Brain microvascular endothelial cell (primary cell): ENCODE results near the gene CAV2.
A peak's percentile ranks its signal among the peaks of the same experiment; 100 is the strongest.

ENCODE experiments used
- DNase-seq: peaks from one replicate; pipeline ENCODE4 v3.0.0-alpha.2; 2020
- H3K27ac ChIP-seq: fragments of 250-450 bp; sonication (Bioruptor Pico); 2 replicates; pipeline ENCODE4 v1.5.1; 2020; ENCODE audit warnings: mild to moderate bottlenecking, moderate library complexity
- H3K27me3 ChIP-seq: fragments of 250-450 bp; sonication (Bioruptor Pico); replicated peaks from 2 replicates; pipeline ENCODE4 v1.5.1; 2020; ENCODE audit warnings: mild to moderate bottlenecking
- H3K36me3 ChIP-seq: fragments of 250-450 bp; sonication (Bioruptor Pico); replicated peaks from 2 replicates; pipeline ENCODE4 v1.5.1; 2020; ENCODE audit warnings: mild to moderate bottlenecking
- H3K4me3 ChIP-seq: 2 replicates; pipeline ENCODE4 v1.5.1; 2011; ENCODE audit warnings: low read depth, mild to moderate bottlenecking, control low read depth, low read length, moderate library complexity
- in situ Hi-C: cut with HindIII; loops from 2 replicates; pipeline ENCODE4 v1.10.0; 2017; ENCODE audit warnings: low sequenced_read_pairs, low pct_ligation_motif_present
- TF ChIP-seq, protein P1 (sequence below): IDR thresholded peaks from 2 replicates; pipeline ENCODE4 v1.5.1; 2011; ENCODE audit warnings: low read depth, mild to moderate bottlenecking, moderate library complexity, low read length, control low read depth, inconsistent platforms; ENCODE audit errors: missing control alignments

The CAV2 gene

GRCh38 chr7:116525913-116526861, 26.6 kb downstream of the CAV2 start:
- H3K4me3 ChIP-seq, result peak overlapping the region; percentile 86
- H3K36me3 ChIP-seq, result peaks cover 15% of the 10 kb centered on the region
- H3K27me3 ChIP-seq, result no peaks in the 10 kb centered on the region
- DNase-seq, result peak; percentile 77
- H3K27ac ChIP-seq, result peak overlapping the region; percentile 83
- in situ Hi-C loops, result no loop called here
- TF ChIP-seq, protein P1, sequence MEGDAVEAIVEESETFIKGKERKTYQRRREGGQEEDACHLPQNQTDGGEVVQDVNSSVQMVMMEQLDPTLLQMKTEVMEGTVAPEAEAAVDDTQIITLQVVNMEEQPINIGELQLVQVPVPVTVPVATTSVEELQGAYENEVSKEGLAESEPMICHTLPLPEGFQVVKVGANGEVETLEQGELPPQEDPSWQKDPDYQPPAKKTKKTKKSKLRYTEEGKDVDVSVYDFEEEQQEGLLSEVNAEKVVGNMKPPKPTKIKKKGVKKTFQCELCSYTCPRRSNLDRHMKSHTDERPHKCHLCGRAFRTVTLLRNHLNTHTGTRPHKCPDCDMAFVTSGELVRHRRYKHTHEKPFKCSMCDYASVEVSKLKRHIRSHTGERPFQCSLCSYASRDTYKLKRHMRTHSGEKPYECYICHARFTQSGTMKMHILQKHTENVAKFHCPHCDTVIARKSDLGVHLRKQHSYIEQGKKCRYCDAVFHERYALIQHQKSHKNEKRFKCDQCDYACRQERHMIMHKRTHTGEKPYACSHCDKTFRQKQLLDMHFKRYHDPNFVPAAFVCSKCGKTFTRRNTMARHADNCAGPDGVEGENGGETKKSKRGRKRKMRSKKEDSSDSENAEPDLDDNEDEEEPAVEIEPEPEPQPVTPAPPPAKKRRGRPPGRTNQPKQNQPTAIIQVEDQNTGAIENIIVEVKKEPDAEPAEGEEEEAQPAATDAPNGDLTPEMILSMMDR, result peak; percentile 60

DNA sequence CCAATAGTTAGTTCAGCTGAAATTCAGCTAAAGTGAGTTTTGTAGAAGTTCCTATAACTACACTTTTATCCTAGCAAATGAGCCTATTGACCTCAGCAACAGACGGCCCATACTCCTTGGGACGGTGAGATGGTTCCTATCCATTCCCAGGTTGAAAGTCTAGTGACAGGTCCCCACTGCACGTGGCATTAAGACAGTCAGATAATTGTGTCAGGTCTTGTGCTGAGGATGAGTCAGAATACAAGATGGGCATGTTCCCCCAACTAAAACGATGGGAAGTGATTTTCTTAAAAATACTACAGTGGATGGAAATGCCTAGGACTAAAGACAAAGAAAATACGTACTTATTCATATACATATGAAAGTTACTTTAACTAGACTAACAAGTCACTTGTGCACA, 27.4 kb downstream of the CAV2 start:
- no peaks in the 10 kb centered on the region for H3K27me3 ChIP-seq
- H3K36me3 ChIP-seq, result peaks cover 21% of the 10 kb centered on the region
- peak overlapping the region; percentile 83 for H3K27ac ChIP-seq

GRCh38 chr7:116527521-116527920, 28.0 kb downstream of the CAV2 start:
- TF ChIP-seq, protein P1, result no peak
- H3K36me3 ChIP-seq, result peaks cover 27% of the 10 kb centered on the region
- peak overlapping the region; percentile 86 for H3K4me3 ChIP-seq
- no peaks in the 10 kb centered on the region for H3K27me3 ChIP-seq
- DNase-seq, result no peak
- in situ Hi-C loops, result no loop called here
- H3K27ac ChIP-seq, result peak overlapping the region; percentile 83

More for the DNA sequence above, 27.4 kb downstream of the CAV2 start:
- H3K4me3 ChIP-seq, result peak overlapping the region; percentile 86
- in situ Hi-C loops, result no loop called here
- TF ChIP-seq, protein P1, result no peak
- no peak for DNase-seq

DNA sequence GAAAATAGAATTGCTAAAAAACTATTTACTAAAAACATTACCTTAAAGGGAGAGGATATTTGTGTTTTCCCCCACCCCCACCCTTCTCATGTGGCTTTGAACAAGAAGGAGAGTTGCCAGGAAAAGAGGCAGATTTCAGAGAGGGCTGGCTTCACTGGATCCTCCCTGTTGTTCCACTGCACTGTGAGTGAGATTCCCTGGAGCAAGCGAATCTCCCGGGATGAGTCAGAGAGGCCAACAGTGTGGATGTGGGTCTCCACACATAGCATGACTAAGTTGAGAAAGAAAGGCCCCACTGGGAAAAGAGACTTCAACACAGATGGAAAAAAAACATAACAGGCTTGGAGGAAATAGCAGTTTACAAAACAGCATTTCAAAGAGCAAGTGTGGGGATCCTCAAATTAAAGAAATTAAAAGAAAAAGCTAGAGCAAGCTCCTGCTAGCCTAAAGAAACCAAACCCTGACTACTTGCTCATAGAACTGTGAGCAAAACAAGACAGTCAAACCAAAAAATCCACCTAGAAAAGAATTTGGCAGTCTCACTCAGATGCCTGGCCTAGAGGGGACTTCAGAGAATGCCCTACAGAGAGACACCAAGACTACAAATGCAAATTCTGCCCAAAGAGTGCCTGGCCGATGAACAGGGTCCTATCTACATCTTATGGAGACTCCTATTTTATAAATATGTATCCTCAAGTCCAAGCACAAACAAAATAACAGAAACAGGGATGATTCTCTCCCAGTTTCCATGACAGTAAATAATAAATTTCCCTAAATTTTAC, 28.7 kb downstream of the CAV2 start:
- Histone ChIP-seq H3K36me3 (peaks cover 33% of the 10 kb centered on the region), H3K4me3 (peak overlapping the region; percentile 86), H3K27me3 (no peaks in the 10 kb centered on the region), H3K27ac (peak overlapping the region; percentile 83)
- TF ChIP-seq, protein P1, result no peak
- peak; percentile 95 for DNase-seq
- in situ Hi-C loops, result no loop called here

GRCh38 chr7:116529250-116529649, 29.7 kb downstream of the CAV2 start:
- no peak for DNase-seq
- TF ChIP-seq, protein P1, result no peak
- in situ Hi-C loops, result no loop called here
- Histone ChIP-seq H3K27ac (peak overlapping the region; percentile 6), H3K27me3 (no peaks in the 10 kb centered on the region), H3K4me3 (peak overlapping the region; percentile 5), H3K36me3 (peaks cover 35% of the 10 kb centered on the region)
